KMS-11 (cell line): Measurements from ENCODE around the gene TAOK3.

ENCODE experiments used
- H2AFZ ChIP-seq: fragments of 200-600 bp; sonication (generic); 2 replicates; pipeline ENCODE4 v1.6.1; 2016; ENCODE audit warnings: antibody characterized with exemption, mixed run types, low read depth
- H3K27ac ChIP-seq: fragments of 200-600 bp; sonication (generic); 2 replicates; pipeline ENCODE4 v1.6.1; 2016; ENCODE audit warnings: mild to moderate bottlenecking, mixed run types
- H3K27me3 ChIP-seq: fragments of 200-600 bp; sonication (generic); 2 replicates; pipeline ENCODE4 v1.6.1; 2017; ENCODE audit warnings: mild to moderate bottlenecking, low read depth, mixed run types, moderate library complexity; ENCODE audit not compliant: insufficient read depth
- H3K36me3 ChIP-seq: fragments of 200-600 bp; sonication (generic); 2 replicates; pipeline ENCODE4 v1.6.1; 2017; ENCODE audit warnings: mild to moderate bottlenecking, mixed run types; ENCODE audit not compliant: insufficient read depth
- H3K4me1 ChIP-seq: fragments of 200-600 bp; sonication (generic); 2 replicates; pipeline ENCODE4 v1.6.1; 2016; ENCODE audit warnings: mild to moderate bottlenecking, low read depth, mixed run types; ENCODE audit not compliant: poor library complexity, severe bottlenecking
- H3K4me2 ChIP-seq: fragments of 200-600 bp; sonication (generic); 2 replicates; pipeline ENCODE4 v1.7.0; 2016; ENCODE audit warnings: mild to moderate bottlenecking, mixed run types
- H3K4me3 ChIP-seq: fragments of 200-600 bp; sonication (generic); IDR thresholded peaks from 2 replicates; pipeline ENCODE4 v1.6.1; 2017; ENCODE audit warnings: low read depth, low read length, mixed read lengths; ENCODE audit not compliant: insufficient read depth
- H3K79me2 ChIP-seq: fragments of 200-600 bp; sonication (generic); 2 replicates; pipeline ENCODE4 v1.6.1; 2016; ENCODE audit warnings: low read depth, mixed run types; ENCODE audit not compliant: insufficient read depth
- H3K9ac ChIP-seq: fragments of 200-600 bp; sonication (generic); 2 replicates; pipeline ENCODE4 v1.6.1; 2016; ENCODE audit warnings: mild to moderate bottlenecking, mixed run types
- H4K20me1 ChIP-seq: fragments of 200-600 bp; sonication (generic); 2 replicates; pipeline ENCODE4 v1.6.1; 2016; ENCODE audit warnings: mild to moderate bottlenecking, mixed run types; ENCODE audit not compliant: insufficient read depth
- CTCF ChIP-seq: fragments of 200-600 bp; sonication (generic); conservative IDR thresholded peaks from 2 replicates; pipeline ENCODE4 v1.6.1; 2017; ENCODE audit warnings: low read depth, mild to moderate bottlenecking, antibody characterized with exemption, low read length, moderate library complexity, mixed read lengths

The TAOK3 gene

GRCh38 chr12:118358612-118359540 lies 13.8 kb downstream of the TAOK3 start:
- Histone ChIP-seq H3K27ac (no peak overlapping the region), H3K4me3 (no peak overlapping the region), H3K79me2 (0 out of 2 replicates have a peak, but pooled peaks cover 5% of the 10 kb centered on the region), H2AFZ (no peak overlapping the region), H4K20me1 (no peaks in the 10 kb centered on the region), H3K4me2 (no peak overlapping the region; the same call in 1 of the 2 replicates), H3K4me1 (peaks cover 37% of the 10 kb centered on the region), H3K36me3 (no peaks in the 10 kb centered on the region), H3K27me3 (no peaks in the 10 kb centered on the region), H3K9ac (no peak overlapping the region)
- TF ChIP-seq CTCF, result no peak

GRCh38 chr12:118358008-118358359 lies 14.7 kb downstream of the TAOK3 start:
- TF ChIP-seq CTCF, result no peak; the same call in 1 of the 2 replicates
- Histone ChIP-seq H3K4me3 (no peak overlapping the region), H3K4me1 (peaks cover 37% of the 10 kb centered on the region), H3K27me3 (no peaks in the 10 kb centered on the region), H2AFZ (peak overlapping the region; percentile 35; the same call in 1 of the 2 replicates), H3K9ac (peak overlapping the region; percentile 51; the same call in 1 of the 2 replicates), H3K79me2 (0 out of 2 replicates have a peak, but pooled peaks cover 5% of the 10 kb centered on the region), H3K36me3 (no peaks in the 10 kb centered on the region), H3K4me2 (peak overlapping the region; percentile 80), H4K20me1 (no peaks in the 10 kb centered on the region), H3K27ac (peak overlapping the region; percentile 77)

- Histone ChIP-seq H2AFZ (peak overlapping the region; percentile 35), H4K20me1 (no peaks in the 10 kb centered on the region), H3K79me2 (0 out of 2 replicates have a peak, but pooled peaks cover 5% of the 10 kb centered on the region), H3K9ac (peak overlapping the region; percentile 51), H3K4me2 (peak overlapping the region; percentile 80), H3K27me3 (no peaks in the 10 kb centered on the region), H3K4me3 (no peak overlapping the region), H3K4me1 (peaks cover 37% of the 10 kb centered on the region), H3K27ac (peak overlapping the region; percentile 77), H3K36me3 (no peaks in the 10 kb centered on the region)
- peak; percentile 62 for TF ChIP-seq CTCF
Measured at GRCh38 chr12:118357257-118358007, 15.3 kb downstream of the TAOK3 start.

- Histone ChIP-seq H3K79me2 (0 out of 2 replicates have a peak, but pooled peaks cover 5% of the 10 kb centered on the region), H3K4me3 (no peak overlapping the region), H4K20me1 (no peaks in the 10 kb centered on the region), H3K9ac (peak overlapping the region; percentile 51), H3K4me2 (peak overlapping the region; percentile 80), H3K4me1 (peaks cover 37% of the 10 kb centered on the region), H3K36me3 (no peaks in the 10 kb centered on the region), H3K27me3 (no peaks in the 10 kb centered on the region), H2AFZ (peak overlapping the region; percentile 35), H3K27ac (peak overlapping the region; percentile 77)
- TF ChIP-seq CTCF, result no peak
Measured at GRCh38 chr12:118356809-118357256, 15.9 kb downstream of the TAOK3 start.
